HepG2 (cell line): ENCODE data around the gene SLC2A5. TPM values are rescaled to one million over a fixed set of nuclear protein-coding genes. Genes with fewer than 3 reads are reported as not detected.
A peak's percentile ranks its signal among the peaks of the same experiment; 100 is the strongest.

ENCODE experiments used
- AGO1 ChIP-seq: fragments of 200-400 bp; formaldehyde crosslinking; IDR thresholded peaks from 2 replicates; pipeline ENCODE4 v1.6.1; 2017; ENCODE audit warnings: mild to moderate bottlenecking, low read depth, low read length, moderate library complexity; ENCODE audit not compliant: poor library complexity, severe bottlenecking
- AKAP8 ChIP-seq: sonication (generic); formaldehyde crosslinking; IDR thresholded peaks from 2 replicates; pipeline ENCODE4 v1.5.1; 2020; ENCODE audit warnings: mild to moderate bottlenecking, missing genetic modification reagents
- BRF2 ChIP-seq: sonication (generic); formaldehyde crosslinking; IDR thresholded peaks from 2 replicates; pipeline ENCODE4 v1.8.1; 2022; ENCODE audit warnings: mild to moderate bottlenecking, missing genetic modification reagents
- CEBPB ChIP-seq: IDR thresholded peaks from 2 replicates; pipeline ENCODE4 v1.6.1; 2011; ENCODE audit warnings: low read depth, low read length, improper control_type of control experiment, borderline replicate concordance
- GABPB1 ChIP-seq: IDR thresholded peaks from 2 replicates; pipeline ENCODE4 v1.6.1; 2016; ENCODE audit warnings: mild to moderate bottlenecking, missing genetic modification reagents, moderate library complexity, missing compliant biosample characterization
- GATA4 ChIP-seq: sonication (generic); IDR thresholded peaks from 2 replicates; pipeline ENCODE4 v1.6.1; 2016; ENCODE audit warnings: antibody characterized with exemption, low read depth, borderline replicate concordance
- JDP2 ChIP-seq: sonication (generic); formaldehyde crosslinking; IDR thresholded peaks from 2 replicates; pipeline ENCODE4 v1.8.1; 2022; ENCODE audit warnings: missing genetic modification reagents, borderline replicate concordance
- KLF16 ChIP-seq, 2 experiments: sonication (generic) in 1 of 2; formaldehyde crosslinking in 1 of 2; IDR thresholded peaks; 2 replicates each; pipeline versions ENCODE4 v1.6.1 to v1.8.0; 2016 to 2023; ENCODE audit warnings: missing genetic modification reagents in 2 of 2, missing compliant biosample characterization in 1 of 2
- MIER2 ChIP-seq: IDR thresholded peaks from 2 replicates; pipeline ENCODE4 v1.6.1; 2016; ENCODE audit warnings: missing biosample characterization, missing genetic modification reagents
- NPAS2 ChIP-seq: sonication (generic); formaldehyde crosslinking; IDR thresholded peaks from 2 replicates; pipeline ENCODE4 v1.8.0; 2022; ENCODE audit warnings: mild to moderate bottlenecking, missing genetic modification reagents, borderline replicate concordance
- PITX1 ChIP-seq: sonication (generic); formaldehyde crosslinking; IDR thresholded peaks from 2 replicates; pipeline ENCODE4 v1.5.1; 2020; ENCODE audit warnings: mild to moderate bottlenecking, missing genetic modification reagents
- SRSF1 ChIP-seq: fragments of 200-400 bp; formaldehyde crosslinking; optimal IDR thresholded peaks from 2 replicates; pipeline ENCODE3; 2017; ENCODE audit warnings: mild to moderate bottlenecking, low read depth, low read length, moderate library complexity
- STAT5B ChIP-seq: sonication (generic); formaldehyde crosslinking; IDR thresholded peaks from 2 replicates; pipeline ENCODE4 v1.4.0; 2020; ENCODE audit warnings: missing genetic modification reagents
- SUZ12 ChIP-seq: fragments of 150-350 bp; IDR thresholded peaks from 2 replicates; pipeline ENCODE4 v1.6.1; 2014; ENCODE audit warnings: low read depth, low read length
- TFDP2 ChIP-seq: sonication (generic); formaldehyde crosslinking; IDR thresholded peaks from 2 replicates; pipeline ENCODE4 v1.4.0; 2020; ENCODE audit warnings: missing genetic modification reagents
- ZHX1 ChIP-seq: sonication (generic); formaldehyde crosslinking; IDR thresholded peaks from 2 replicates; pipeline ENCODE4 v1.8.1; 2022; ENCODE audit warnings: low read depth, mild to moderate bottlenecking, missing genetic modification reagents
- ZMYM4 ChIP-seq: sonication (generic); formaldehyde crosslinking; IDR thresholded peaks from 2 replicates; pipeline ENCODE4 v1.8.1; 2023; ENCODE audit warnings: mild to moderate bottlenecking, missing genetic modification reagents
- ZNF138 ChIP-seq: sonication (generic); formaldehyde crosslinking; IDR thresholded peaks from 2 replicates; pipeline ENCODE4 v1.5.0; 2020; ENCODE audit warnings: mild to moderate bottlenecking, low read depth, missing genetic modification reagents
- ZNF3 ChIP-seq: IDR thresholded peaks from 2 replicates; pipeline ENCODE4 v1.7.0; 2017; ENCODE audit warnings: inconsistent platforms
- ZNF513 ChIP-seq: sonication (generic); formaldehyde crosslinking; conservative IDR thresholded peaks from 2 replicates; pipeline ENCODE4 v1.5.0; 2020; ENCODE audit warnings: missing genetic modification reagents
- polyA plus RNA-seq, 8 experiments: library from polyadenylated mRNA; depleted of rRNA in 3 of 8; stranded (reverse) in 7 of 8; unstranded in 1 of 8; fragments of >200 nt; fragmentation: Illumina TruSeq in 4 of 8; extraction: Trizol in 4 of 8; gene quantifications; 2 replicates each; pipeline versions ENCODE4 v1.2.1 to v1.2.3, GENCODE V29; 2011 to 2016; ENCODE audit warnings: low read depth in 4 of 8, missing spikeins in 1 of 8, mixed read lengths in 1 of 8; ENCODE audit not compliant: insufficient read depth in 1 of 8
- total RNA-seq, 5 experiments: library from RNA; depleted of rRNA; stranded (reverse); fragments of >200 nt; fragmentation: Illumina TruSeq; extraction: Trizol; gene quantifications; 2 replicates each; pipeline ENCODE4 v1.2.3, GENCODE V29; 2016; ENCODE audit warnings: low read depth in 1 of 5
- TF ChIP-seq, protein P1 (sequence below): sonication (generic); formaldehyde crosslinking; IDR thresholded peaks from 2 replicates; pipeline ENCODE4 v1.4.0; 2020; ENCODE audit warnings: mild to moderate bottlenecking, missing genetic modification reagents

The SLC2A5 gene
- total and polyA plus RNA-seq, 2 of the 13 experiments (the other 11 are each of a cell fraction or from before 2014, with no cell fraction given) = 0.04 to 0.54 TPM

GRCh38 chr1:9112961-9113880, 43.8 kb upstream of the SLC2A5 start (continued):
- TF ChIP-seq ZNF513 (no peak), MIER2 (CRISPR knock-in tag) (no peak), AKAP8 (CRISPR knock-in tag) (0 out of 2 replicates have a peak, but pooled peaks have one; percentile 76), NPAS2 (CRISPR knock-in tag) (no peak), ZNF138 (CRISPR knock-in tag) (no peak), BRF2 (CRISPR knock-in tag) (0 out of 2 replicates have a peak, but pooled peaks have one; percentile 72), CEBPB (peak; percentile 0; the same call in 1 of the 2 replicates), JDP2 (CRISPR knock-in tag) (no peak), AGO1 (no peak), SUZ12 (no peak), SRSF1 (no peak), ZNF3 (CRISPR knock-in tag) (no peak), GABPB1 (CRISPR knock-in tag) (no peak), KLF16 (CRISPR knock-in tag; IDR thresholded peaks at IDR 0.05) (no peak), ZHX1 (CRISPR knock-in tag) (peak; percentile 79), ZMYM4 (CRISPR knock-in tag) (peak; percentile 34; the same call in 1 of the 2 replicates), GATA4 (peak; percentile 74; the same call in 1 of the 2 replicates), TFDP2 (CRISPR knock-in tag) (peak; percentile 46; the same call in 1 of the 2 replicates), PITX1 (CRISPR knock-in tag) (peak; percentile 100), STAT5B (CRISPR knock-in tag) (no peak)
- TF ChIP-seq, protein P1, sequence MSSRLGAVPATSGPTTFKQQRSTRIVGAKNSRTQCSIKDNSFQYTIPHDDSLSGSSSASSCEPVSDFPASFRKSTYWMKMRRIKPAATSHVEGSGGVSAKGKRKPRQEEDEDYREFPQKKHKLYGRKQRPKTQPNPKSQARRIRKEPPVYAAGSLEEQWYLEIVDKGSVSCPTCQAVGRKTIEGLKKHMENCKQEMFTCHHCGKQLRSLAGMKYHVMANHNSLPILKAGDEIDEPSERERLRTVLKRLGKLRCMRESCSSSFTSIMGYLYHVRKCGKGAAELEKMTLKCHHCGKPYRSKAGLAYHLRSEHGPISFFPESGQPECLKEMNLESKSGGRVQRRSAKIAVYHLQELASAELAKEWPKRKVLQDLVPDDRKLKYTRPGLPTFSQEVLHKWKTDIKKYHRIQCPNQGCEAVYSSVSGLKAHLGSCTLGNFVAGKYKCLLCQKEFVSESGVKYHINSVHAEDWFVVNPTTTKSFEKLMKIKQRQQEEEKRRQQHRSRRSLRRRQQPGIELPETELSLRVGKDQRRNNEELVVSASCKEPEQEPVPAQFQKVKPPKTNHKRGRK (CRISPR knock-in tag) = no peak
